Prostate gland (tissue), 2 donors: ENCODE results near the gene GALNT11.

Source experiments
- CTCF ChIP-seq, 4 experiments: fragments of 200-600 bp in 2 of 4; fragments of 450-650 bp in 2 of 4; sonication (generic) in 2 of 4; IDR thresholded peaks; 1 replicate in 3 of 4; 2 replicates in 1 of 4; pipeline ENCODE4 v1.5.1; 2016 to 2019; ENCODE audit warnings: antibody characterized with exemption in 4 of 4, mild to moderate bottlenecking in 2 of 4, moderate library complexity in 2 of 4
- POLR2A ChIP-seq: fragments of 450-650 bp; IDR thresholded peaks from one replicate; pipeline ENCODE4 v1.6.1; 2016; ENCODE audit warnings: antibody characterized with exemption, mild to moderate bottlenecking
- POLR2AphosphoS5 ChIP-seq: sonication (generic); formaldehyde crosslinking; IDR thresholded peaks from one replicate; pipeline ENCODE4 v1.6.1; 2017; ENCODE audit warnings: antibody characterized with exemption

- TF ChIP-seq CTCF (IDR thresholded peaks at IDR 0.05) (no peak), POLR2AphosphoS5 (no peak), POLR2A (no peak)
These were observed 117.6 kb downstream of the GALNT11 start for GRCh38 chr7:152142976-152143595.
